HepG2 (cell line): ENCODE measurements around the gene KRT12. TPM values are rescaled to one million over a fixed set of nuclear protein-coding genes. Genes with fewer than 3 reads are reported as not detected.

Source experiments
- ATAC-seq: fragments of 200-7000 bp; cut with Tn5 transposase; 3 replicates; pipeline ENCODE4 v1.9.1; 2020; ENCODE audit warnings: mild to moderate bottlenecking, moderate library complexity
- BruUV-seq: library from RNA; stranded (reverse); fragments of 400-500 nt; replicated peaks from 2 replicates; lab custom pipeline; 2021; lab: Mats Ljungman, UMichigan
- CTCF ChIA-PET: fragments of 300-600 bp; formaldehyde crosslinking; extraction: SDS; loops from one replicate; lab custom pipeline; 2021; ENCODE audit warnings: low total read pairs, inconsistent platforms, low intra/inter-chr PET ratio; lab: Yijun Ruan, JAX
- POLR2A ChIA-PET: fragments of 350-600 bp; sonication (Branson Sonifier 250); formaldehyde crosslinking; loops from one replicate; lab custom pipeline; 2020; ENCODE audit warnings: antibody characterized with exemption, inconsistent platforms; lab: Yijun Ruan, JAX
- DNase-seq: peaks from one replicate; pipeline ENCODE4 v3.0.0-alpha.2; 2015; ENCODE audit warnings: low spot score
- FAIRE-seq: peaks from 3 replicates; lab custom pipeline; 2011; peaks lifted over from hg19 to GRCh38; lab: Jason Lieb, UNC
- H2AFZ ChIP-seq: one replicate; pipeline ENCODE4 v1.6.1; 2011; ENCODE audit warnings: low read length, inconsistent platforms
- H3K27ac ChIP-seq: fragments of 300-600 bp; 3 replicates; pipeline ENCODE4 v1.8.0; 2011; ENCODE audit warnings: mixed run types, mild to moderate bottlenecking, mixed read lengths, low read length, inconsistent platforms; ENCODE audit not compliant: insufficient read depth; ENCODE audit errors: extremely low read length
- H3K27me3 ChIP-seq, 2 experiments: fragments of 200-600 bp in 1 of 2; 2 replicates in 1 of 2; 3 replicates in 1 of 2; pipeline versions ENCODE4 v1.6.0 to v1.8.0; 2011; ENCODE audit warnings: low read length in 2 of 2, mild to moderate bottlenecking in 2 of 2, moderate library complexity in 2 of 2, inconsistent platforms in 1 of 2; ENCODE audit not compliant: insufficient read depth in 2 of 2, control insufficient read depth in 1 of 2
- H3K36me3 ChIP-seq, 2 experiments: fragments of 200-600 bp in 1 of 2; replicated peaks in 1 of 2; 2 replicates in 1 of 2; 3 replicates in 1 of 2; pipeline versions ENCODE4 v1.5.1 to v1.8.0; 2011; ENCODE audit warnings: low read length in 2 of 2, inconsistent platforms in 1 of 2; ENCODE audit not compliant: insufficient read depth in 2 of 2, control insufficient read depth in 1 of 2
- H3K4me1 ChIP-seq: 2 replicates; pipeline ENCODE4 v1.5.1; 2012; ENCODE audit warnings: low read length, inconsistent platforms; ENCODE audit not compliant: insufficient read depth
- H3K4me2 ChIP-seq: 2 replicates; pipeline ENCODE4 v1.6.0; 2011; ENCODE audit warnings: low read depth, low read length, inconsistent platforms
- H3K4me3 ChIP-seq, 3 experiments: fragments of 200-600 bp in 1 of 3; sonication (generic), shearing (Covaris generic) in 1 of 3; replicated peaks in 1 of 3; 2 replicates each; pipeline ENCODE4 v1.5.1; 2011 to 2016; ENCODE audit warnings: low read length in 3 of 3, inconsistent platforms in 2 of 3, low read depth in 2 of 3, mild to moderate bottlenecking in 2 of 3, control low read depth in 1 of 3, mixed read lengths in 1 of 3; ENCODE audit not compliant: insufficient read depth in 1 of 3
- H3K79me2 ChIP-seq: one replicate; pipeline ENCODE4 v1.6.1; 2011; ENCODE audit warnings: low read length, inconsistent platforms; ENCODE audit not compliant: insufficient read depth
- H3K9ac ChIP-seq: 2 replicates; pipeline ENCODE4 v1.6.0; 2011; ENCODE audit warnings: mild to moderate bottlenecking, low read depth, low read length, inconsistent platforms; ENCODE audit not compliant: insufficient read depth
- H3K9me3 ChIP-seq: 2 replicates; pipeline ENCODE4 v1.5.1; 2012; ENCODE audit warnings: mild to moderate bottlenecking, low read length
- H4K20me1 ChIP-seq: 2 replicates; pipeline ENCODE4 v1.6.0; 2011; ENCODE audit warnings: inconsistent platforms, mild to moderate bottlenecking, low read length, moderate library complexity; ENCODE audit not compliant: insufficient read depth
- MAFF ChIP-seq: IDR thresholded peaks from 2 replicates; pipeline ENCODE4 v1.6.1; 2011; ENCODE audit warnings: low read depth, low read length, improper control_type of control experiment
- MAFK ChIP-seq, 2 experiments: IDR thresholded peaks in 1 of 2; conservative IDR thresholded peaks in 1 of 2; 2 replicates each; pipeline ENCODE4 v1.6.1; 2011; ENCODE audit warnings: improper control_type of control experiment in 2 of 2, low read length in 2 of 2
- NONO ChIP-seq, 2 experiments: fragments of 450-650 bp in 1 of 2; sonication (generic) in 1 of 2; formaldehyde crosslinking in 1 of 2; IDR thresholded peaks in 1 of 2; conservative IDR thresholded peaks in 1 of 2; 2 replicates each; pipeline versions ENCODE4 v1.6.1 to v1.8.0; 2017 to 2022; ENCODE audit warnings: mild to moderate bottlenecking in 1 of 2, missing genetic modification reagents in 1 of 2, moderate library complexity in 1 of 2
- SALL1 ChIP-seq: sonication (generic); formaldehyde crosslinking; IDR thresholded peaks from 2 replicates; pipeline ENCODE4 v1.8.0; 2022; ENCODE audit warnings: mild to moderate bottlenecking, missing genetic modification reagents
- STAG1 ChIP-seq: sonication (generic); formaldehyde crosslinking; IDR thresholded peaks from 2 replicates; pipeline ENCODE4 v1.4.0; 2020; ENCODE audit warnings: missing genetic modification reagents
- ZNF652 ChIP-seq: IDR thresholded peaks from 2 replicates; pipeline ENCODE4 v1.6.1; 2016; ENCODE audit warnings: low read depth, borderline replicate concordance
- WGBS: methylation state at CpG from one replicate; pipeline ENCODE4 v1.1.6; 2017; ENCODE audit warnings: low lambda C conversion rate; 5-methylcytosine and 5-hydroxymethylcytosine counted together
- in situ Hi-C: cut with HindIII; loops from 2 replicates; pipeline ENCODE4 v1.10.0; 2017; ENCODE audit warnings: low pct_unique_long_range_greater_than_20kb; ENCODE audit not compliant: extremely low pct_ligation_motif_present
- intact Hi-C: fragments of 100-400 bp; cut with micrococcal nuclease; formaldehyde crosslinking; loops from one replicate; pipeline ENCODE4 v1.10.0; 2022; ENCODE audit not compliant: unreplicated experiment
- polyA plus RNA-seq, 8 experiments: library from polyadenylated mRNA; depleted of rRNA in 3 of 8; stranded (reverse) in 7 of 8; unstranded in 1 of 8; fragments of >200 nt; fragmentation: Illumina TruSeq in 4 of 8; extraction: Trizol in 4 of 8; gene quantifications; 2 replicates each; pipeline versions ENCODE4 v1.2.1 to v1.2.3, GENCODE V29; 2011 to 2016; ENCODE audit warnings: low read depth in 4 of 8, missing spikeins in 1 of 8, mixed read lengths in 1 of 8; ENCODE audit not compliant: insufficient read depth in 1 of 8
- total RNA-seq, 5 experiments: library from RNA; depleted of rRNA; stranded (reverse); fragments of >200 nt; fragmentation: Illumina TruSeq; extraction: Trizol; gene quantifications; 2 replicates each; pipeline ENCODE4 v1.2.3, GENCODE V29; 2016; ENCODE audit warnings: low read depth in 1 of 5

KRT12 gene
- total and polyA plus RNA-seq, 2 of the 13 experiments (the other 11 are each of a cell fraction or from before 2014, with no cell fraction given), result 0.07 to 0.09 TPM

GRCh38 chr17:40879026-40879425 is 12.0 kb upstream of the KRT12 start:
- Histone ChIP-seq H3K4me1 (no peaks in the 10 kb centered on the region), H4K20me1 (no peaks in the 10 kb centered on the region), H3K27me3 (peaks cover 2 to 7% of the 10 kb centered on the region in 2 experiments; a peak in 2 of 5 replicates), H3K79me2 (no peaks in the 10 kb centered on the region), H3K9me3 (no peaks in the 10 kb centered on the region), H3K4me3 (no peak overlapping the region), H3K4me2 (no peak overlapping the region), H3K36me3 (no peaks in the 10 kb centered on the region), H3K27ac (no peak overlapping the region), H2AFZ (no peak overlapping the region), H3K9ac (no peak overlapping the region)
- intact Hi-C loops (no loop called here), in situ Hi-C loops (no loop called here)
- WGBS, result 19% methylated on average over 1 of the region's 1 CpG
- no peak for TF ChIP-seq ZNF652 (CRISPR knock-in tag)
- TF ChIP-seq MAFK (conservative IDR thresholded peaks at IDR 0.05 in 1 of 2, IDR thresholded peaks at IDR 0.05 in 1 of 2; ENCODE audit: low read length in 2 of 2), result peak in 1 of 2 experiments; percentile 12; a peak in 1 of 4 replicates
- no peak for DNase-seq
- no peak for ATAC-seq
- BruUV-seq, result no TSS peak
- CTCF ChIA-PET, result no interaction called here
- POLR2A ChIA-PET, result no interaction called here
- no peak for FAIRE-seq

- FAIRE-seq, result no peak
- CTCF ChIA-PET, result no interaction called here
Measured at GRCh38 chr17:40878044-40878443, 11.0 kb upstream of the KRT12 start.

More at GRCh38 chr17:40878044-40878443, 11.0 kb upstream of the KRT12 start:
- Histone ChIP-seq H3K4me2 (no peak overlapping the region), H3K4me3 (no peak overlapping the region), H3K27me3 (peaks cover under 1 to 2% of the 10 kb centered on the region in 2 experiments; a peak in 1 of 5 replicates), H3K4me1 (no peaks in the 10 kb centered on the region), H3K9ac (no peak overlapping the region), H2AFZ (no peak overlapping the region), H3K36me3 (no peaks in the 10 kb centered on the region), H3K79me2 (no peaks in the 10 kb centered on the region), H3K27ac (no peak overlapping the region)
- ATAC-seq, result no peak
- intact Hi-C loops (no loop called here), in situ Hi-C loops (no loop called here)
- POLR2A ChIA-PET, result no interaction called here
- TF ChIP-seq NONO (IDR thresholded peaks at IDR 0.05), result no peak
- TF ChIP-seq NONO (CRISPR knock-in tag; conservative IDR thresholded peaks at IDR 0.05), result no peak
- no peak for TF ChIP-seq SALL1
- TF ChIP-seq MAFF, result no peak
- TF ChIP-seq STAG1 (CRISPR knock-in tag), result 0 out of 2 replicates have a peak, but pooled peaks have one; percentile 7
- TF ChIP-seq, all 625 proteins: peak for 1
- Histone ChIP-seq H4K20me1 (no peaks in the 10 kb centered on the region), H3K9me3 (no peaks in the 10 kb centered on the region)
- BruUV-seq, result no TSS peak
- DNase-seq, result no peak
- 23% methylated on average over 9 of the region's 9 CpGs for WGBS
